NOMO-1 (cell line): ENCODE measurements around the gene COL5A1.

Experiments
- DNase-seq, 2 experiments: peaks; one replicate each; lab custom pipeline; 2025; ENCODE audit not compliant: unreplicated experiment in 2 of 2; lab: John Stamatoyannopoulos, UW

COL5A1 gene

GRCh38 chr9:134827993-134828392 lies 186.4 kb downstream of the COL5A1 start:
- no peak for DNase-seq

GRCh38 chr9:134828892-134829291 lies 187.3 kb downstream of the COL5A1 start:
- DNase-seq: no peak

GRCh38 chr9:134829356-134829937 lies 187.8 kb downstream of the COL5A1 start:
- DNase-seq: no peak

- DNase-seq: no peak
Observed at GRCh38 chr9:134830126-134830525, 188.5 kb downstream of the COL5A1 start.

- DNase-seq: no peak
Observed at GRCh38 chr9:134830926-134831720, 189.5 kb downstream of the COL5A1 start.

- DNase-seq: no peak
Observed at GRCh38 chr9:134832471-134832870, 190.9 kb downstream of the COL5A1 start.

- no peak for DNase-seq
Observed at GRCh38 chr9:134833294-134833880, 191.8 kb downstream of the COL5A1 start.

- no peak for DNase-seq
Observed at GRCh38 chr9:134834217-134834956, 192.8 kb downstream of the COL5A1 start.

- DNase-seq: no peak
Observed at GRCh38 chr9:134834957-134835419, 193.4 kb downstream of the COL5A1 start.

- DNase-seq: no peak
Observed at GRCh38 chr9:134835448-134835847, 193.8 kb downstream of the COL5A1 start.

- no peak for DNase-seq
Observed at GRCh38 chr9:134835987-134836386, 194.4 kb downstream of the COL5A1 start.

- DNase-seq: no peak
Observed at GRCh38 chr9:134836406-134836970, 194.9 kb downstream of the COL5A1 start.

GRCh38 chr9:134837529-134837928 lies 195.9 kb downstream of the COL5A1 start:
- DNase-seq: no peak

- DNase-seq: no peak
Observed at GRCh38 chr9:134838651-134839454, 197.2 kb downstream of the COL5A1 start.

GRCh38 chr9:134839455-134840125 lies 198.0 kb downstream of the COL5A1 start:
- no peak for DNase-seq

- DNase-seq: no peak
Observed at GRCh38 chr9:134840511-134840910, 198.9 kb downstream of the COL5A1 start.

- no peak for DNase-seq
Observed at GRCh38 chr9:134841180-134841904, 199.7 kb downstream of the COL5A1 start.

- DNase-seq: no peak
Observed at GRCh38 chr9:134842321-134842720, 200.7 kb downstream of the COL5A1 start.

GRCh38 chr9:134843740-134844139 lies 202.1 kb downstream of the COL5A1 start:
- DNase-seq: no peak
